Thyroid gland (tissue), 4 donors: Measurements from ENCODE around the gene HNRNPL.

Experiments
- CTCF ChIP-seq, 6 experiments: fragments of 200-600 bp in 3 of 6; fragments of 450-650 bp in 3 of 6; sonication (generic) in 3 of 6; IDR thresholded peaks; one replicate each; pipeline ENCODE4 v1.5.1; 2016 to 2019; ENCODE audit warnings: antibody characterized with exemption in 6 of 6, mild to moderate bottlenecking in 2 of 6, inconsistent platforms in 1 of 6, moderate library complexity in 1 of 6
- POLR2A ChIP-seq, 2 donors: fragments of 450-650 bp; IDR thresholded peaks; one replicate each; pipeline ENCODE4 v1.6.1; 2017; ENCODE audit warnings: antibody characterized with exemption in 2 of 2, mild to moderate bottlenecking in 2 of 2, moderate library complexity in 1 of 2

GRCh38 chr19:38819231-38819920 is 30.4 kb downstream of the HNRNPL start:
- TF ChIP-seq CTCF (IDR thresholded peaks at IDR 0.05) (no peak), POLR2A (IDR thresholded peaks at IDR 0.05) (no peak)
